Measurements from ENCODE around the gene PLGRKT.

DNA sequence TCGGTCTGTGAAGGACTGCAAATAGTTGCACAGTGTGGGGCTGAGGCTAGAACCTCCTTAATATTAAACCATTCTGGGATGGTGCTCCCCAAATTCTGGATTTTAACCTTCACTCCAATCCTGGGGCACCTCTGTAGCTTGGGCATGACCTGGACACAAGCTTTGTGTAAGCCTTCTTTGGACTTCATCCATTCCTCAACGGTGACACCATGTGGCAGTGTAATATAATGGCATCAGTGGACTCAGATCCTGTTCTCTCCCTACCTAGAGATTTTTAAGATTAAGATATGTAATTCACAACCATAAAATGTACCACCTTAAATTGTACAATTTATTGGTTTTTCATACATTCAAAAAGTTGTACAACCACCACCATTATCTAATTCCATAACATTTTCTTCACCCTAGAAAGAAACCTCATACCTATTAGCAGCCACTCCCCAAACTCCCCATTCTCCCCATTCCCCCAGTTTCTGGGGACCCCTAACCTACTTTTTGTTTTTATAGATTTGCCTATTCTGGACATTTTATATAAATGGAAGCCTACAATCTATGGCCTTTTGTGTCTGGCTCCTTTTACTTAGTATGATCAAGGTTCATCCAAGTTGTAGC, 4.8 kb upstream of the PLGRKT start:
- TF ChIP-seq, protein P1, sequence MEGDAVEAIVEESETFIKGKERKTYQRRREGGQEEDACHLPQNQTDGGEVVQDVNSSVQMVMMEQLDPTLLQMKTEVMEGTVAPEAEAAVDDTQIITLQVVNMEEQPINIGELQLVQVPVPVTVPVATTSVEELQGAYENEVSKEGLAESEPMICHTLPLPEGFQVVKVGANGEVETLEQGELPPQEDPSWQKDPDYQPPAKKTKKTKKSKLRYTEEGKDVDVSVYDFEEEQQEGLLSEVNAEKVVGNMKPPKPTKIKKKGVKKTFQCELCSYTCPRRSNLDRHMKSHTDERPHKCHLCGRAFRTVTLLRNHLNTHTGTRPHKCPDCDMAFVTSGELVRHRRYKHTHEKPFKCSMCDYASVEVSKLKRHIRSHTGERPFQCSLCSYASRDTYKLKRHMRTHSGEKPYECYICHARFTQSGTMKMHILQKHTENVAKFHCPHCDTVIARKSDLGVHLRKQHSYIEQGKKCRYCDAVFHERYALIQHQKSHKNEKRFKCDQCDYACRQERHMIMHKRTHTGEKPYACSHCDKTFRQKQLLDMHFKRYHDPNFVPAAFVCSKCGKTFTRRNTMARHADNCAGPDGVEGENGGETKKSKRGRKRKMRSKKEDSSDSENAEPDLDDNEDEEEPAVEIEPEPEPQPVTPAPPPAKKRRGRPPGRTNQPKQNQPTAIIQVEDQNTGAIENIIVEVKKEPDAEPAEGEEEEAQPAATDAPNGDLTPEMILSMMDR (conservative IDR thresholded peaks at IDR 0.05 in 1 of 2, IDR thresholded peaks at IDR 0.05 in 1 of 2; ENCODE audit: extremely low read depth in 1 of 2, insufficient read depth in 1 of 2, low read depth in 1 of 2, low read length in 2 of 2), result peak; percentile 49 to 67
- TF ChIP-seq EZH2 (IDR thresholded peaks at IDR 0.05; ENCODE audit: borderline replicate concordance, low read length), result no peak
